T-helper 2 cell treated with Interferon-gamma antibody and Interleukin-4, amounts not matched to agents 5 μg/mL and 100 μg/mL, for 36 hours (primary cell): ENCODE results near the gene STAG2.
A peak's percentile ranks its signal among the peaks of the same experiment; 100 is the strongest.
"Not testable (repeated sequence)": the region's sequence is repeated elsewhere in the genome, so short reads cannot be mapped to it uniquely, and the experiment has no call there.

ENCODE experiments used
- DNase-seq: peaks from one replicate; pipeline ENCODE4 v3.0.0; 2021; ENCODE audit warnings: low spot score
- H3K27ac Mint-ChIP-seq: one replicate; pipeline ENCODE4 v1.8.0; 2021; ENCODE audit warnings: mild to moderate bottlenecking, mixed read lengths
- H3K27me3 Mint-ChIP-seq: one replicate; pipeline ENCODE4 v1.8.0; 2021; ENCODE audit warnings: low read depth, mixed read lengths
- H3K36me3 Mint-ChIP-seq: one replicate; pipeline ENCODE4 v1.8.0; 2021; ENCODE audit warnings: low read depth, mixed read lengths
- H3K4me1 Mint-ChIP-seq: one replicate; pipeline ENCODE4 v1.8.0; 2021; ENCODE audit warnings: low read depth, mixed read lengths
- H3K4me3 Mint-ChIP-seq: one replicate; pipeline ENCODE4 v1.8.0; 2022; ENCODE audit warnings: mild to moderate bottlenecking, moderate library complexity, mixed read lengths
- H3K9me3 Mint-ChIP-seq: one replicate; pipeline ENCODE4 v1.8.0; 2021; ENCODE audit warnings: mixed read lengths

The STAG2 gene

DNA sequence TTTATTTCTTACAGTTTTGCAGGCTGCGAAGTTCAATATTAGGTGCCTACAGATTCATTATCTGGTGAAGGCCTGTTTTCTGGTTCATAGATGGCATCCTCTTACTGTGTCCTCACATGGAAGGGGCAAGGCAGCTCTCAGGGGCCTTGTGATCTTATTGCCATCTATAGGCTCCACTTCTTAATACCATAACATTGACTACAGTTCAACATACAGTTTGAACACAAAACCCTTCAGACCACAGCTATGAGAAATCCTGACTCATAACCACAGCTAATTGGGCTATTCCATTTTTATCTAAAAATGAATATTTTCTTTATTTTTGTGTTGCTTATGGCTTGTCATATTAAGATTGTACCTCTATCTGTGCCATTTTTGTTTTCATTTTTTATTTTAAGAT lies 72.3 kb downstream of the STAG2 start:
- no peak overlapping the region for H3K4me3 Mint-ChIP-seq
- peaks cover 7% of the 10 kb centered on the region for H3K36me3 Mint-ChIP-seq
- H3K27me3 Mint-ChIP-seq, result no peaks in the 10 kb centered on the region
- H3K9me3 Mint-ChIP-seq, result no peaks in the 10 kb centered on the region
- H3K27ac Mint-ChIP-seq, result no peak overlapping the region
- DNase-seq, result no peak
- H3K4me1 Mint-ChIP-seq, result peaks cover 1% of the 10 kb centered on the region

DNA sequence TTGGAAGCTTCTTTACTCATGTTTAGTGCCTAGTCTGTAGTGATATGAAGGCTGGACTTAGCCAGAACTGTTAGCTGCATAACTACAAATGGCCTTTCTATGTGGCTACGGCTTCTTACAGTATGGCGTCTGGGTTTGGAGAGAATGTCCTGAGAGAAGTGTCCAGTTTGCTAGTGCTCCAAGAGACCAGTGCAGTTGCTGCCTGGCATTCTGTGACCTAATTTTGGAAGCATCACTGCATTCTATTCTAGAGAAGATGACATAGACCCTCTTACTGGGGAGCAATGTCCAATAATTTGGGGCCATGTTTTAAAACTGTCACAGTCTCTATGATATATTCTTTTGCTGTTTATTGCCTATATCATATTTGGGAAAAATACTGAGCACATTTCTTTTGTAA lies 74.2 kb downstream of the STAG2 start:
- DNase-seq, result no peak
- Mint-ChIP-seq H3K9me3 (no peaks in the 10 kb centered on the region), H3K4me3 (no peak overlapping the region), H3K27me3 (no peaks in the 10 kb centered on the region), H3K4me1 (peaks cover 7% of the 10 kb centered on the region), H3K27ac (no peak overlapping the region), H3K36me3 (peaks cover 12% of the 10 kb centered on the region)

DNA sequence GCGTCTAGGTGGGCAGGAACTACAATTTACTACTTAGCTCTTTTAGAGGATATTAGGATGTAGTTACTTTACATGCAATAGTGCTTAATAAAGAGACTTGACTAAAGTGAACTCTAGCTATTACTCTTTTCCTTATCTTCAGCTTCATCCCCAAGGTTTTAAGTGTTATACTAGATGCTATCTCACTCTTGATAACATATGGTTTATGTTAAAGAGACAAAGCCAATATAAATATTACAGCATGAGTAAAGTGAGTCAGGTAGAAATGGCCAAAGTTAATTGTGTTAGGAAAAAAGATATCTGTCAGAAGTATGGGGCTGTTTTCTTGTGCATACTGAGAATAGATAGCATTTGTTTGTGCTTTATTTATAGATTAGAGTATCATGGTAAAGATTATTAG lies 80.5 kb downstream of the STAG2 start:
- DNase-seq, result no peak
- Mint-ChIP-seq H3K9me3 (no peaks in the 10 kb centered on the region), H3K27ac (peak overlapping the region; percentile 57), H3K27me3 (no peaks in the 10 kb centered on the region), H3K36me3 (peaks cover 26% of the 10 kb centered on the region), H3K4me3 (no peak overlapping the region), H3K4me1 (peaks cover 18% of the 10 kb centered on the region)

DNA sequence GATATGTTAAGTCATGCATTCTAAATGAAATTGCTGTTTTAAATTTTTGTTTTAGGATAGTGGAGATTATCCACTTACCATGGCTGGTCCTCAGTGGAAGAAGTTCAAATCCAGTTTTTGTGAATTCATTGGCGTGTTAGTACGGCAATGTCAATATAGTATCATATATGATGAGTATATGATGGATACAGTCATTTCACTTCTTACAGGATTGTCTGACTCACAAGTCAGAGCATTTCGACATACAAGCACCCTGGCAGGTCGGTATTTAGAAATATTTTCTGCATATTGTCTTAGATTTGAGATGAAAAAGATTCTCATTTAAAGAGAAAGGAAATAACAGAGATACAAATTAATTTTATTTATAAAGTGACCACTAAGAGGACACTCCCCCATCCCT lies 83.6 kb downstream of the STAG2 start:
- peaks cover 26% of the 10 kb centered on the region for H3K36me3 Mint-ChIP-seq
- no peaks in the 10 kb centered on the region for H3K9me3 Mint-ChIP-seq
- peaks cover 17% of the 10 kb centered on the region for H3K4me1 Mint-ChIP-seq
- no peak overlapping the region for H3K4me3 Mint-ChIP-seq
- no peak overlapping the region for H3K27ac Mint-ChIP-seq
- no peaks in the 10 kb centered on the region for H3K27me3 Mint-ChIP-seq
- no peak for DNase-seq

DNA sequence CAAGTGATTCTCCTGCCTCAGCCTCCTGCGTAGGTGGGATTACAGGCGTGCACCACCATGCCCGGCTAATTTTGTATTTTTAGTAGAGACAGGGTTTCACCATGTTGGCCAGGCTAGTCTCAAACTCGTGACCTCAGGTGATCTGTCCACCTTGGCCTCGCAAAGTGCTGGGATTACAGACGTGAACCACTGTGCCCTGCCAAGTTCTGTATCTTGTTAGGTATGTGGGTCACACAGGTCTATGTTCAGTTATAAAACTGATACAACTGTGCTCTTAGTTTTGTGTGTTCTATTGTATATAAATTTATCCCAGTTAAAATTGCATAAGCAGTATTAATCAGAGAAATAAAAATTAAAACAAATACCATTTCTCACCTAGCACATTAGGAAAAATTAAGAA lies 122.9 kb downstream of the STAG2 start:
- Mint-ChIP-seq H3K36me3 (peaks cover 41% of the 10 kb centered on the region), H3K4me1 (peaks cover 19% of the 10 kb centered on the region)
- not testable (repeated sequence) for H3K27me3 Mint-ChIP-seq, H3K4me3 Mint-ChIP-seq, DNase-seq, H3K27ac Mint-ChIP-seq, H3K9me3 Mint-ChIP-seq

DNA sequence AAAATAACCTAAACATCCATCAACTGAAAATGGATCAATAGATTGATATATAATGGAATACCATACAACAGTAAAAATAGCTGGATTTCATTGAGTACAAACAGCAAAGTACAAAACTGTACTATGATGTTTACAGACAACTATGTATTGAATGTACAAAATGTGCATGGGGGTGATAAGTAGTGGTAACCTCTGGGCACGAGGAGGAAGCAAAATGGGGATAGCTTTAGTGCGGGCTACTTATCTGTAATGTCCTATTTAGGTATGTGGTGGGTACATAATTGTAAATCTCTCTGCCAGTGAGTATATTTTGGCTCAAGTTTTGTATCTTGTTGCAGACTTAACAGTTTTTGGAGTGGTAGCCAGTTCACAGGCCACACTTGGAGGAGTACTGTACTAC lies 123.6 kb downstream of the STAG2 start:
- Mint-ChIP-seq H3K9me3 (no peaks in the 10 kb centered on the region), H3K4me1 (peaks cover 19% of the 10 kb centered on the region), H3K27me3 (no peaks in the 10 kb centered on the region), H3K4me3 (peak overlapping the region; percentile 15), H3K36me3 (peaks cover 44% of the 10 kb centered on the region), H3K27ac (peak overlapping the region; percentile 55)
- no peak for DNase-seq

DNA sequence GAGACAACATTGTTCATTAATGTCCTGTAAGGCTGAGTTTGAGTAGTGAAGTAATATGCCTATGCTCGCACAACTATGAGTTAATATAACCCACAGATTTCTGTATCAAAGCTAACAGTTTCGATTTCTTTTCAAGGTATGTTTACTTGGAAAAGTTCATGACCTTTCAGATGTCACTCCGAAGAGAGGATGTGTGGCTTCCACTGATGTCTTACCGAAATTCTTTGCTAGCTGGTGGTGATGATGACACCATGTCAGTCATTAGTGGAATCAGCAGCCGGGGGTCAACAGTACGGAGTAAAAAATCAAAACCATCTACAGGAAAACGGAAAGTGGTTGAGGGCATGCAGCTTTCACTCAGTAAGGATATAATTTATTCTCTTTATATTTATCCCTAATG lies 124.9 kb downstream of the STAG2 start:
- H3K4me1 Mint-ChIP-seq, result peaks cover 19% of the 10 kb centered on the region

DNA sequence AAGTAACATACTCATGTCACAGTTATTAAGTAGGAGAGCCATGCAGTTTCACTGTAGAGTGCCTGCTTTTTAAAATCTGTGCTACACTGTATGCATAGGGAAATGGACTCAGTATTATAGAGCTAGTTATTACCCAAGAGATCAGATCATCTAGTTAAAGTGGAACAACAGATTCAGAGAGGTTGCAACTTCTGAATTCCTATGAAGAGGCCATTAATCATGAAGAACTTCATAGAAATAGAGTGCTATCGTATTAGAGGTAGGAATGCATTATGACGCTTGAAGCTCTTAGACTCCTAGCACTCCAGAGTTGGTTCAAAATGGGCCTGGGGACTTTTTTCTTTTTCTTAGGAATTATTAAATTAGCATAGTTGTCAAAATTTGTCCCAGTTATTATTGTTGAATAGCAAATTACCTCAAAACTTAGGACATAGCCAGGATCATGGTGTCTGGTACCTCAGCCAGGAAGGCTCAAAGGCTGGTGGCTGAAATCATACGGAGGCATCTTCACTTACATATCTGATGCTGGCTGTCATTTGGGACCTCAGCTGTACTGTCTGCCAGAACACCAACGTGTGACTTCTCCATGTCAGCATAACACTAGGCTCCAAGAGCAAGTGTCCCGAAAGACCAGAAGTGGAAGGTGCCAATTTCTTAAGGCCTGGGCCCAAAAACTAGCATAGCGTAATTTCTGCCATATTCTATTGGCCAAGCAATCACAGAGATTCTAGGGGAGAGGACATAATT lies 125.7 kb downstream of the STAG2 start:
- Mint-ChIP-seq H3K4me1 (peaks cover 17% of the 10 kb centered on the region), H3K4me3 (peak overlapping the region; percentile 7), H3K36me3 (peaks cover 49% of the 10 kb centered on the region), H3K27ac (peak overlapping the region; percentile 90), H3K27me3 (no peaks in the 10 kb centered on the region), H3K9me3 (no peaks in the 10 kb centered on the region)
- DNase-seq, result no peak

More for the DNA sequence above, 124.9 kb downstream of the STAG2 start:
- DNase-seq, result peak; percentile 39
- Mint-ChIP-seq H3K27me3 (no peaks in the 10 kb centered on the region), H3K9me3 (no peaks in the 10 kb centered on the region), H3K36me3 (peaks cover 46% of the 10 kb centered on the region), H3K4me3 (peak overlapping the region; percentile 67), H3K27ac (peak overlapping the region; percentile 90)

DNA sequence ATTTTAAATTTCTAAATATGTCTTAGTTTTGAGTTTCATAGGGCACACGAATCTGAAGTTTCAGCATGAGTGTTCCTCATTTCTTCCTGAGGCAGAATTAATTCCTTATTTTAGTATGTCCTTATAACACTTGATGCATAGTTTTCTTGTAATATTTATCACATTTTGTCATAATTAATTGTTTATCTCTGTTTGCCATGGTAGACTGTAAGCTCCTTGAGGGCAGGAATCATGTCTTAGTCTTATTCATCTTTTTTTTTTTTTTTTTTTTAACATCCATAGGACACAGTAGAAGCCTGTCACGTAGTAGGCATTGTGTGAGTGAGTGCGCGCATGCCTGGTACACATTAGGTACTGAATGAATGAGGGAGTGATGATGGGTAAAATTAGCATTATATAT lies 131.7 kb downstream of the STAG2 start:
- Mint-ChIP-seq H3K27me3 (no peaks in the 10 kb centered on the region), H3K27ac (no peak overlapping the region), H3K4me1 (no peaks in the 10 kb centered on the region), H3K36me3 (peaks cover 61% of the 10 kb centered on the region), H3K4me3 (no peak overlapping the region), H3K9me3 (peaks cover 9% of the 10 kb centered on the region)
- DNase-seq, result no peak

DNA sequence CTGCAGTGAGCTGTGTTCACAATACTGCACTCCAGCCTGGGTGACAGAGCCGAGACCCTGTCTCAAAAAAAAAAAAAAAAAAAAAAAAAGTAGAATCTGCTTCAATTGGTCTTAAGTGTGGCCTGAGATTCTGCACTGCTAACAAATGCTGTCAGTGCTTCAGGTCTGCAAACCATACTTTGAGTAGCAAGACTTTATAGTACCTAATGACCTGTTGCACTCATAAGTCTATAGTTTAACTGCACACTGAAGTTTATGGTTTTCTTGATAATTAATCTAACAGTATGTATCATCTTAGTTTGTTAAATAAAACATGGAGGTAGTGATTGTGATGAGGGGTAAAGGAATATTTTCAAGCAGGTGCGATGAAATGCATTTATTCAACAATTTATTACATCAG lies 135.6 kb downstream of the STAG2 start:
- H3K9me3 Mint-ChIP-seq, result peaks cover 9% of the 10 kb centered on the region
- DNase-seq, result no peak
- peaks cover 42% of the 10 kb centered on the region for H3K36me3 Mint-ChIP-seq
- H3K27me3 Mint-ChIP-seq, result no peaks in the 10 kb centered on the region
- H3K4me1 Mint-ChIP-seq, result no peaks in the 10 kb centered on the region
- no peak overlapping the region for H3K27ac Mint-ChIP-seq
- no peak overlapping the region for H3K4me3 Mint-ChIP-seq

DNA sequence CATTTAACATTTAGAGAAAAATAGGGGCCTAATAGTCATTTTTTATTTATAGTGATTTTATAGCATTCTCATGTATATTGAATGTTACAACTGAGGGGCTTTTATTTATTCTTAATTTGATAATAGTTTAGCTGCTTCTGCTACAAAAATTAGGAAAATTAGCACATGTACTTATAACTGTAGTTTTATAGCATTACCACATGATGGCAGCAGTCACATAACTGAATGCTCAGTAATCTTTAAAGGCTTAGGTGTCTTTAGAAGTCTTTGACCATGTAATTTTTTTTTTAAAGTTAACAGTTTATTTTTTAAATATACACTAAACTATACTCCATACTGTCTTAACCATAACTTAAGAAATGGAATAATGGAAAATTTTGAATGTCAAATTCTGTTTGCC lies 136.6 kb downstream of the STAG2 start:
- Mint-ChIP-seq H3K27me3 (no peaks in the 10 kb centered on the region), H3K4me3 (no peak overlapping the region), H3K4me1 (no peaks in the 10 kb centered on the region), H3K27ac (no peak overlapping the region), H3K9me3 (peaks cover 4% of the 10 kb centered on the region), H3K36me3 (peaks cover 35% of the 10 kb centered on the region)
- no peak for DNase-seq

DNA sequence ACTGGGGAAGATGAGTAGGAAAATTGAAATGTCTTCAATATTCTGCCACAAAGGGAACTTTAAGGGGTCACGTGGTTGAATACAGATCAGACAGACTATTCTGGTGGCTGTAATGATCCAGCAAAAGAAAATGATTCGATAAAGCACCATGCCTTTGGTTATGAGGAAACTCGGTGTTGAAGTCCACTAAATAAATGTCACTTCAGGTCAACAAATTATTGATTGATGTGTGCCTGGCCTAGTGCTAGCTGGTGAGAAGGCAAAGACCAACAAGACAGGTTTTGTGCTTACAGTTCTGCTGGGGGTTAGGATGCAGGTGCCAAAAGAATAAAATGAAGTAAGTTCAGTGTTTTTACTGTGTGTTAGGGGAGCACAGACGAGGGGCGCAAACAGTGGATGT lies 142.5 kb downstream of the STAG2 start:
- no peaks in the 10 kb centered on the region for H3K27me3 Mint-ChIP-seq
- H3K4me1 Mint-ChIP-seq, result no peaks in the 10 kb centered on the region
- no peak overlapping the region for H3K27ac Mint-ChIP-seq
- no peak overlapping the region for H3K4me3 Mint-ChIP-seq
- H3K36me3 Mint-ChIP-seq, result peaks cover 15% of the 10 kb centered on the region
- DNase-seq, result no peak
- no peaks in the 10 kb centered on the region for H3K9me3 Mint-ChIP-seq

DNA sequence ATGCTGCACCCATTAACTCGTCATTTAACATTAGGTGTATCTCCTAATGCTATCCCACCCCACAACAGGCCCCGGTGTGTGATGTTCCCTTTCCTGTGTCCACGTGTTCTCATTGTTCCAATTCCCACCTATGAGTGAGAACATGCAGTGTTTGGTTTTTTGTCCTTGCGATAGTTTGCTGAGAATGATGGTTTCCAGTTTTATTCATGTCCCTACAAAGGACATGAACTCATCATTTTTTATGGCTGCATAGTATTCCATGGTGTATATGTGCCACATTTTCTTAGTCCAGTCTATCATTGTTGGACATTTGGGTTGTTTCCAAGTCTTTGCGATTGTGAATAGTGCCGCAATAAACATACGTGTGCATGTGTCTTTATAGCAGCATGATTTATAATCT lies 143.0 kb downstream of the STAG2 start:
- H3K27ac Mint-ChIP-seq, H3K4me3 Mint-ChIP-seq, H3K9me3 Mint-ChIP-seq, DNase-seq, H3K4me1 Mint-ChIP-seq, H3K27me3 Mint-ChIP-seq: not testable (repeated sequence)
- peaks cover 13% of the 10 kb centered on the region for H3K36me3 Mint-ChIP-seq

DNA sequence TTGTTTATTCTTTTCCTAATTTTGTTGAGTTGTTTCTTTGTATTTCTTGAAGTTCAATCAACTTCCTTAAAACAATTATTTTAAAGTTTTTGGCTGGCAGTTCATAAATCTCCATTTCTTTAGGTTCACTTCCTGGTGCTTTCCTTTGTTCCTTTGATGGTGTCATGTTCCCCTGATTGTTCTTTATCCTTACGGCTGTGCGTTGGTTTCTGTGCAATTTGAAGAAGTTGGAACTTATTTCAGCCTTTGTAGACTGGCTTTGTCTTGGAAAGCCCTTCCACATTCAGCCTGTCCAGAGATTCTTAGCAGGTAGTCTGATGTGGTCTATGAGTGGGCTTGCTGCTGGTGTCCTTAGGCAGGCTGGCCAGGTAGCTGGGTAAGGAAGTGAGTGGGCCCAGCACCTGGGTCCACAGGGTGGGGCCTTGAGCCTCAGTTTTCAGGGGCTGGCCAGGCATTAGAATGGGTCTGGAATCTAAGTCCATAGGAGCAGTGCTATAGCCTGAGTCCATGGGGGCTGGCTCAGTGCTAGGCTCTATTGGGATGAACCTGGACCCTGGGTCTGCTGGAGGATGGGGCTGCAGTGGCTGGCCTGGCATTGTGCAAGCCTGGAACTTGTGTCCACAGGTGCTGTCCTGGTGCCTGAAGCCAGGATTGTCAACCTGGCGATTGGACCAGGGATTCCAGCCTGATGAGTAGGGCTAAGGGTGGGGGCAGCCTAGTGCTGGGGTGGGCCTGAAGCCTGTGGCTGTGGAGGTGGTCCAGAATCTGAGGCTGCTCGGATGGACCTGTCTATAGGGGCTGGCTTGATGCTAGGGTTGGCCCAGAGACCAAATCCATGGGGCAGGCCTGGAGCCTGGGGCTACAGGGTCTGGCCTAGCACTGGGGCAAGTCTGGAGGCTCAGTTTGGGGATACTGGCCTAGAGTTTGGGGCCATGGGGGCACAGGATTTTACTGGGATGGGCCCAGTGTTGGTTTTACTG lies 152.4 kb downstream of the STAG2 start:
- Mint-ChIP-seq H3K4me3 (no peak overlapping the region), H3K9me3 (no peaks in the 10 kb centered on the region), H3K4me1 (no peaks in the 10 kb centered on the region), H3K27me3 (no peaks in the 10 kb centered on the region), H3K27ac (no peak overlapping the region), H3K36me3 (no peaks in the 10 kb centered on the region)
- DNase-seq, result no peak
